GM18907 (cell line): ENCODE results near the gene OPHN1.

ENCODE experiments used
- ATAC-seq: cut with Tn5 transposase; IDR thresholded peaks from one replicate; pipeline ENCODE4 v1.9.1; 2021; ENCODE audit warnings: mild to moderate bottlenecking, moderate library complexity; ENCODE audit not compliant: unreplicated experiment

The OPHN1 gene

DNA sequence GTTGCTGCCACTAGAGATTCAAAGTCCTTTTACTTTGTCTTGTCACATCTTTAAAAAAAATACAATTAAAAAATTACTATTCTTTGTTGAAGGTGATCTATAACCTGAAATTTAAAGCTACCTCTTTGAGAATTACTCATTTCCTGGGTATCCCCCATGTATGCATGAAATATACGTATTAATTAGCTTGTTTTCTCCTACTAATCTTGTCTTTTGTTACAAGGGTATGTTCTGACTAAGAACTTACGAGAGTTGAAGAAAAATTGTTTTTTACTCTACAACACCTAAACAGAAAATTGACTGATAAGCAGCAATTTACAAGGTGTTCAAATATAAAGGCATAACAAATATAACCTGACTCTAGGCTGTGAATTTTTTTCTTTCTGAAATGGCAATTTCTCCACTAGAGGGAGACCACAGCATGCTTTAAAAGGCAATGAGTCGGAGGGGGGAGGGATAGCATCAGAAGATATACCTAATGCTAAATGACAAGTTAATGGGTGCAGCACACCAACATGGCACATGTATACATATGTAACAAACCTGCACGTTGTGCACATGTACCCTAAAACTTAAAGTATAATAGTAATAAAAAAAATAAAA lies 249.6 kb downstream of the OPHN1 start:
- peak; percentile 48 for ATAC-seq

DNA sequence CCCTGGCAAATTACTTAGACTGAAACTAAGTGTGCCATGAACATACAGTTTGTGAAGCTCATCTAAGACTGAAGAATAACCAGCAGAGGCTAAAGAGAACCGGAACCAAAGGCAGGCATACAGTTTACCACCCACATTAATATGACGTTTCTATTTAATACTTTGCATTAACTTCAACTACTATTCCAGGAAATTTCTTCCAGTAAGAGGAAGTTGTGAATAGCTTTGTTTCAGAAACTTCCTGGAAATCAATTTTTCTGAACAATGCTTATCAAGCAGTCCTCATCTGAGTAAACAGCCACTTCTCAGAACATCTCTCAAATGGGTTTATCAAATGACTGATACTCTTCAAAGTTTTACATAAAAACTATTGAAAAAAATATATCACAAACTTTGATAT lies 252.7 kb downstream of the OPHN1 start:
- no peak for ATAC-seq

DNA sequence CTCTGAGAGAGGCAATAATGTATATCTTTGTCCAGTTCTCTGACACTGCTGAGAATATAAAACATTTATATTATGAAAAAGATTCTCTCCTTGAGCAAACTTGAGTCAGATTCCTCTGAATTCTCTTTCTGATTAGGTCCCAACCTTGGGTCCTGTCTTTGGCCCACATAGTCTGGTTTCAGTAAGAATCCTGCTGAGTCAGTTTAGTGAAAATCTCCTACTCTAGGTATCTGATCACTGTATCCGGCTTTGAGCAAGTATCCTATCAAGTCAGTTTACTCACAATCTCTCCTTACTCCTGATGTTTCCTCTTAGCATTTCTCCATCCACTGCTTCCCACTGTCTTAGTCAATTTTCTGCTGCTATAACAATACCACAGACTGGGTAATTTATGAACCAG lies 253.9 kb downstream of the OPHN1 start:
- ATAC-seq = no peak

DNA sequence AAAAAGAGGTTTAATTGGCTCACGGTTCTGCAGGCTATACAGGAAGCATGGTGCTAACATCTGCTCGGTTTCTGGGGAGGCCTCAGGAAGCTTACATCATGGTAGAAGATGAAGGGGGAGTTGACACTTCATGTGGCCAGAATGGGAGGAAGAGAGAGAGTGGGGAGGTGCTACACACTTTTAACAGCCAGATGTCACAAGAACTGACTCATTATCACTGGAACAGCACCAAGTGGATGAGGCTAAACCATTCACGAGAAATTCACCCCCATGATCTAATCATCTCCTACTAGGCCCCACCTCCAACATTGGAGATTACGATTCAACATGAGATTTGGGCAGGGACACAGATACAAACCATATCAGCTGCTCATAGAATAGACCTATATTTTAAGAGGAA lies 255.8 kb downstream of the OPHN1 start:
- no peak for ATAC-seq

DNA sequence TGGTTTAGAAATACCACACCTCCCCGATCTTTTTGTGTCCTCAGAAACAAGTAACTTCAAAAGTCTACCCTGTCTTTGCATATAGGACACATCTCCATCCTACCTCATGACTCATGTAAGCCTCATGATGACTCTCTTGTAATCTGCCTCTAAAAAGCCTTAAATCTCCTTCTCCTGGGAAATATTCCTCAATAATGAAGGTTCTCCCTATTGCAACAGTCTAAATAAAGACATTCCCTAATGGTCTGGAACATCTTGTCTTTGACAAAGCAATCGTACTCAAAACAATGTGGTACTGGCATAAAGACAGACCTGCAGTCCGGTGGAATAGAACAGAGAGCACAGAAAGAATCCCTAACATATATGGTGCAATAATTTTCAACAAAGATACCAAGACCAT lies 257.7 kb downstream of the OPHN1 start:
- no peak for ATAC-seq

DNA sequence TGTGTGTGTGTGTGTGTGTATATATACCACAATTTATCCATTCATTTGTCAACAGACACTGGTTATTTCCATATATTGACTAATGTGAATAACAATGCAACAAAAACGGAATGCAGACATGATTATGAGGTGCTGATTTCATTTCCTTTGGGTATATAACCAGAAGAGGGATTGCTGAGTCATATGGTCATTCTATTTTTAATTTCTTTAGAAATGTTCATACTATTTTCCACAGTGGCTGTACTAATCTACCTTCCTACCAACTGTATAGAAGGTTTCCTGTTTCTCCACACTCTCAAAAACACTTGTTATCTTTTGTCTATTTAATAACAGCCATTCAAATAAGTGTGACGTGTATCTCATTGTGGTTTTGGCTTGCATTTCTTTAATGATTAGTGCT lies 269.9 kb downstream of the OPHN1 start:
- ATAC-seq = no peak

DNA sequence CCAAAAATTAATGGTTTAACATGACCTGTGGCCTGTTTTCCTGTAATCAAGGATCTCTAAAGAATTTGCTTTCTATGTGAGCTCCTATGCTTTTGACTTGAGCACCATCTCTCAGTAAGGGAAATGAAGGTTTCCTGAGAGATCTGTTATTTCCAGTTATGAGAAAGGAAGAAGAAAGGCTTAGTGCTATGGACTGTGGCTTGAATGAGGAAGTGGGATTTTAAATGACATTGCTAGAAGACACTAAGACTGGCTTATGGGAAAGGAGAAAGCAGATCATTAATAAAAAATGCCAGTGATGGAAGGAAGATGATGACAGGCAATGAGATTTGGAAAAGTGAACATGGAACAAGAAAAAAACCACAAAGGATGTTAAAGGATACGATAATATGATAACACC lies 285.4 kb downstream of the OPHN1 start:
- no peak for ATAC-seq

DNA sequence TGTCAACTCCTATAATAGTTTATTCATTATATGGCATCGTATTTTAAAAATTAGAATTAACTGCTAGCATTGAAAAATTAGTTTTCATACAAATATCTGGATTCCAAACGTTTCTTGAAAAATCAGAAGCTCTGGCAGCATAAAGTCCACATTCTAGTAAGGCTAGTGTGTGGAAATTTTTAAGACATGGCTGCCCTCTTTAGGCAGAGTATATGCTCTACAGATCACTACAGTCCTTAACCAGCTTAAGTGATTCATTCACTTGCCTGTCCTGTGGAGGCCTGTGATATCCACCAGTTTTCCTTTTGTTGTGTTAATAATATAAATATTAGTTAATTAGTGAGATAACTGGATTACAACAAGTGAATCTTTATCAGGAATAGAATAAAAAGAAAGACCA lies 287.2 kb downstream of the OPHN1 start:
- peak; percentile 62 for ATAC-seq

DNA sequence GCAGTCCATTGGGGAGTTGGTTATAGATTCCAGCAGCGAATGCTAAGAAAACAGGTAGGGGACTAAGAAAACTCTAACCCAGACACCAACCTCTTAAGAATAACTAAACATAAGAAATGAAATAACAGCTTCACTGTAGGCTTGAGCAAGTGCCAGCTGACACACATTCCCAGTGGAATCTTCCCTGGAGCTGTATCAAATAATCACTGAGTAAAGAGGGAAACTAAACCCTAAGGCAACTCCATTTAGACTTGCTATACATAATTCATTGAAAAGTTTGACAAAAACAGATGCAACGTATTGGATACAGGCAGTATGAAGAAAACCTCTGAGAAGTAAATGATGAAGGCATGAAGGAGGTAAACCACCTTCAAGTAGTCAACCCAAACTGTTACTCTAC lies 293.5 kb downstream of the OPHN1 start:
- ATAC-seq = no peak

DNA sequence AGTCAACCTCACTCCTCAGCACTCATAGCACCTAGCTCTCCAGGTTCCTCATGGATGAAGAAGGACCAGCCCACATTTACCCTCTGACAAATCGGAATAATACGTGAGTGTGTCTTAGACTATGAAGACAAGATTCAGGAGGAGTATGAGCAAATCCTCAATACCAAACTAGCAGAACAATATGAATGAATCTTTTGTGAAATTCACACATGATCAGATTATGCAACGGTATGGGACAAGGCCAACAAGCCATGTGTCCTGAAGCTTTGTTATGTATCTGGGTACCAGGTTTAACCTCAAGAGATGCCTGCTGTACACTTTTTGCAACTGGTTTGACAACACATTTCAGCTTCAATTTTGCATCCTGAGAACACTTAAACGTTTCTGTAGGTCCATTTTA lies 300.1 kb downstream of the OPHN1 start:
- ATAC-seq = no peak

DNA sequence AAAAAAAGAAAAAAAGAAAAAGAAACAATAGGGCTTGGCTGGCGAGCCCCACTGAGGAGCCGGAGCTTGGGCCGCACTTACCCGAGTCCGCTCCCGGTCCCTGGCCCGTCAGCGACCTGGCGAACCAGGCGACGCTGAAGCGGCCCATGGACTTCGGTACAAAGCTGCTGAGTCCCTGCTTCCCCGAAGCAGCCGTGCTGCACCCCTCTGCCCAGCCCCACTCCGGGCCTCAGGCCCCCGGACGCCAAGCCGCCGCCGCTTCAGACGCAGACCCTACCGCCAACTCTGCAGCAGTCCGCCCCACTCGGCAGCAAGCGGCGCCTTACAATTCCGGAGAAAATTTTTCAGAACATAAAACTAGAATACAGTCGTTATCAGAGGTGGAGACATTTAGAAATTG lies 300.5 kb downstream of the OPHN1 start:
- ATAC-seq = no peak

DNA sequence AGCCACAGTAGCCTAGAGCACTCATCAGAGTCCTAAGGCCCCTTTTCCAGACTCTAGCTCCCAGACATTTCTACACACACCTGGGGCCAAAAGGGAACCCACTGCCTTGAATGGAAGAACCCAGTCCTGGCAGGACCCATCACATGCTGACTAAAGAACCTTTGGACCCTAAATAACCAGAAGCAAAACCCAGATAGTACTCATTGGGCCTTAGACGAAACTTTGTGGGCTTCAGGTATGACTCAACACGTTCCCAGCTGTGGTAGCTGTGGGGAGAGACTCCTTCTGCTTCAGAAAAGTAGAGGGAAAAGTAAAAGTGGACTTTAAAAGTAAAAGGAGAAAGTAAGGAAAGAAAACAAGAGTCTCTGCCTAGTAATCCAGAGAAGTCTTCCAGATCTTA lies 311.5 kb downstream of the OPHN1 start:
- no peak for ATAC-seq

DNA sequence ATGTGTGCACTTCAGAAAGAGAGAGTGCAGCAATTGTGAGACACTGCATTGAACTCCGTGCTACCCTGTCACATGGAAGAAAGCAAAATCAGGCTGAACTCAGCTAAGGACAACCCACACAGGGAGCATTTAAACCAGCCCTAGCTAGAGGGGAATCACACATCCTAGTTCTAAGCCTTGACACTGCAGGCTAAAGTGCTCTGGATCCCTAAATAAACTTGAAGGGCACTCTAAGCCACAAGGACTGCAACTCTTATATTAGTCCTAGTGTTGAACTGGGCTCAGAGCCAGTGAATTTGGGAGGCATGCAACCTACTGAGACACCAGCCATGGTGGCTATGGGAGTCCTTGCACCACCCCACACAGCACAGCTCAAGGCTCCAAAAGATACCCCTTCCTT lies 311.9 kb downstream of the OPHN1 start:
- ATAC-seq = no peak

DNA sequence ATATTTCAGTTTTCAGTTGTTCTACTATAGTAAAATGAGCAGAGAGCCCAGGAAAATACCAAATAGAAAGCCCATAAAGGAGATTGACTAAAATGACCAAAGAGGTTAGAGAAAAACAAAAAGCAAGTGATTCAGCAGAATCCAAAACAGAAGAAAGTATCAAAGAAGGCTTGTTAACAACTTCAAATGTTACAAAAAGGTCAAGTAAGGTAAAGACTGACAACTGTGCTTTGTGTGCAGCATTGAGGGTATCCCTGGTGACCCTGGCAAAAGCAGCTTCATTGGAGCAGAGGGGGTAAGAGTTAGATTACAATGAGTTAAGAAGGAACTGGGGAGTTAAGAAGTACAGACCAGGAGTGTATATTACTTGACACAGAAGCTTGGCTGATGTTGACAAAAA lies 317.9 kb downstream of the OPHN1 start:
- ATAC-seq = no peak

DNA sequence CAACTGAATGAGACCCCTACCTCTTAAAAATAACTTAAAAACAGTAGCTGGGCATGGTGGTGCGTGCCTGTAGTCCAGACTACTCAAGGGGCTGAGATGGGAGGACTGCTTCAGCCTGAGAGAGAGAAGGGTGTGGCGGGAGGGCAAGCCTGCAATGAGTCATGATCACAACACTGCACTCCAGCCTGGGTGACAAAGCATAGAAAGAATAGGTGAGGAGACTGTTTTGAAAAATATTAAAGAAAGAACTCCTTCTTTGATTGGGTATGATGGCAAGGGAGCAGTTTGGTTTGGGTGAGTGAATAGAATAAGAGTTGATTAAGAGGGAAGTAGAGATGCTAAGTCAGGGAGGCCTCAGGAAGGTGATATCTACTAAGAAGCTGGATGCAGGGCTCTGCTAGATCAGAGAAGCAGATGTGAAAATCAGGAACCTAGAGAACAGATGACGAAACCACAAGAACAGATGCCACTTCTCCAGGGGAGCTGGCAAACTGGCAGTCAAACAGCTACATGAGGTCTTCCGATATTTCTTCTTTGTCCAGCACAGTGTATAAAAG lies 318.6 kb downstream of the OPHN1 start:
- ATAC-seq = no peak

DNA sequence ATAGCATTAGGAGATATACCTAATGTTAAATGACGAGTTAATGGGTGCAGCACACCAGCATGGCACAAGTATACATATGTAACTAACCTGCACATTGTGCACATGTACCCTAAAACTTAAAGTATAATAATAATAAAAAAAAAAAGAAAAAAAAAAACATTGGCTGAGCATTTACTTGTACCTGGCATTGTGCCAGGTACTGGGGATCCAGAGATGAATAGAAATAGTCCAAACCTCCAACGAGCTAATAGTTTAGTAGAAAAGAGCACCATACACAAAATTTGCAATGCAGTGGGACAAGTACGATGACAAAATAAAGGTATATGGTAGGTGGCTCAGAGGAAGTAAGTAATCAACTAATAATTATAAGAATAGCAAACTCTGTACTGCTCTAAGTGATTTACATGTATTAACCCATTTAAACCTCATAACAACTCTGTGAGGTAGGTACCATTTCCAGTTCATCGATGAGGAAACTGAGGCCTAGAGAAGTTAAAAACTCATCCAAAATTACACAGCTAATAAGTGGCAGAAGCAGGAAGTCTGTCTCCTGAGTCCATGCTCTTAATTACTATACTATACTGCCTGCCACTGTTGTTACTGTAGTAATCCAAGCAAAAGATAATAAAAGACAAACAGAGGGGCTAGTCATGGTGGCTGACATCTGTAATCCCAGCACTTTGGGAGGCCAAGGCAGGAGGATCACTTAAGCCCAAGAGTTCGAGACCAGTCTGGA lies 319.3 kb downstream of the OPHN1 start:
- no peak for ATAC-seq

DNA sequence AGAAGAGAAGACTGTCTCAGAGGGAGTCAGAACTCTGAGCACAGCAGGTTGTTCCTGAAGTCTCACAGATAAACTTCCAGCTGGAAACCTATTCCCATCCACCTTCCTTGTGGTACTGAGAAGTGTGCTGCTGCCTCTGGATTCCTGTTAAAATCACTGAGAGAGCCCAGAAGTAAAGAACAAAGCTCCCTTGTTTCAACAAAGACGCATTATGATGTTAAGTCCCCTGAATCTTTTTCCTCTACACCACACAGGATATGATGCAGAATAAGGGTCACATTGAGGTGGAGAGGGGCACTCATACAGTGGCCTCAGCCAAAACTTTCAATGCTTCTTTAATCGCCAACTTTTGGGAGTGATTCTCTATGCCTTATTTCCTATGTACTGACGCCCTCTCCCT lies 321.0 kb downstream of the OPHN1 start:
- no peak for ATAC-seq

DNA sequence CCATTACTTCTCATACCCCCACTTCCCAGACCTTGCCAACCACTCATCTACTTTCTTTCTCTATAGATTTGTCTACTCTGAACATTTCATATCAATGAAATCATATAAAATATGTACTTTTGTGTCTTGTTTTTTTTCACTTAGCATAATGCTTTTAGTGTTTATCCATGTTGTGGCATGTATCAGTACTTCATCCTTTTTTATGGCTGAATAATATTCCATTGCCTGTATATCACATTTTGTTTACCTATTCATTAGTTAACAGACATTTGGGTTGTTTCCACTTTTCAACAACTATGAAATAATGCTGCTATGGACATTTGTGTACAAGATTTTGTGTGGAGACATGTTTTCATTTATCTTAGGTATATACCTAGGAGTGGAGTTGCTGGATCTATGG lies 324.1 kb downstream of the OPHN1 start:
- no peak for ATAC-seq

DNA sequence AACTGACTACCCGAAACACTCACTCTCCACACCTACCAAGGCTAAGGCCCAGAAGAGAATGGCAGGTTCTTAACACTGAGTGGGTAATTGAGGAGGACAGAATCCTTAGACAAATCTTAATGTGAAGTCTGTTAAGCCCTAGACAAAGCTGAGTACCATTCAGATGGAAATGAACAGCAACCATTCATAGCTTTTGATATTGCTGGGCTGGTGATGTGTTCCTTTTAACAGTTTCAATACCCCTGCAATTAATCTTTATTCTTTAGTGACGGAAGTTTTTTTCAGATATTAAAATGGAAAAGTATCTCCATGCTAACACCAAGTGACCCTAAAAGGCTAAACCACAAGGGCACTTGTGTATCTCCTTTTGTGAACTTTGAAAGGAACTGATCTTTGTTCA lies 334.9 kb downstream of the OPHN1 start:
- no peak for ATAC-seq

DNA sequence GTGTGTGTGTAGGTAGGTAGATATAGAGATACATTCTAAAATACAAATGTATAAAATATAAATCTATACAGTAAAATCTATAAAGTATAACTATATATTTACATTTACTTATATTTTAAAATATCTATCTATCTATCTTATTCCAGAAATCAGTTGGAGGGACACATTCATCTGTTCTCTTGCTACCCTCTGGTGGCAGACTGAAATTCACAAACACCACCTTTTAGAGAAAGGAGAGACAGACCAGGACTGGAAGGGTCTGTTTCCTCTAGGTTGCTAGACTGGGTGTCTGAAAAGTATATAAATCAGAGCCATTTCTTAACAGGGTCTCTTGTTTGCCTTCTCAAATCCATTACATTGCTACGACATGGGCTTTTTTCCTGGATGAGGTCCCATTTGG lies 343.0 kb downstream of the OPHN1 start:
- no peak for ATAC-seq

DNA sequence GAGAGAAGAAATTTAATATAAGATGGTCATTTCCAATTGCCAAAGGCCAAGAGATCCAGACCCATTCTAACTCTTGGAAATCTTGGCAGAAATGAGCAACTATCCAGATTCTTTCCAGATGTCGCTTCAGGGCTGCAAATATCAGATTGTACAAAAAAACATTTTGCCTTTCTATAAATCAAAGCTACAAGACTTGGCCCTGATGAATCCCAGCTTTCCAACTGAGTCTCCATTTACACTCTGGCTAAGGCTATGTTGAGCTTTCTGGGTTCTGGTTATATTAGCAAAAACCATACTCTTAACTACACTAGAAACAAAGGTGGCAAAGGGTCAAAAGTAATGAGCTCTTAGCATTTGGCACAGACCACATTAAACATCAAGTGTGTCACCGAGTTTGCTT lies 345.8 kb downstream of the OPHN1 start:
- ATAC-seq = no peak

DNA sequence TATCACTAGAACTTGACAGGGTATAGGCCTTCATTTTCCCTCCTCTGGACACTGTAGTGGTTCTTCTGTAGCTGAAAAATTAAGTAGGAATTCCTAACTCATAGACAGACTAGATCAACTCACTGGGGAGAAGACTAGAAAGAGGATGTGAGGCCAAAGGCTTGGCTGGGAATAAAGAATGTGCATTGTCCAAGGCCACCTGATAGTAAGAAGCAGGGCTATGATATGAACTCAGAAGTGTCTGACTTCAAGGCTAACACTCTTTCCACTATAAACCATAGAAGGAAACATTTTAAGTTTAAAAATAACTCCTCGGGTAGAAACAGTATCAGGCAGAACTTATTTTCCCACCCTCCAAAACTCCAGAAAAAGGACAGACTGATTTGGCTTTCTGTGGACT lies 346.6 kb downstream of the OPHN1 start:
- ATAC-seq = no peak

DNA sequence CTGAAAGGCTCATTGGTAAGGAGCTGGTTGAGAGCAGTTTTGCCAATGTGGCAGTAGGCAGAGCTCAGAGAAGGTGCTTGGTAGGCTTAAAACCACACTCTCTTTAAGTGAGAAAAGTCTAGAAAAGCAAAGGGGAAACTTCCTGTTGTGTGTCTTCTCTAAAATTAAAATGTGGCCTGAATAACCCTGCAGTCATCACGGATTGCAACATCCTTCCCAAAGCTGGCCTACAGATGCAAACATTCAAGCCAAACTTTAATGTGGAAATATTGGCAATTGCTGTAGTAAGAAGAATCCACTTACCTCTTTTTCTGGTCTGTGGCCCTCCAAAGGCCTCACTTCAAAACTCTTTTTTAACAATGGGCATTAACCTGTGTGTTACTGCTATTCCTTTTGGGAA lies 348.5 kb downstream of the OPHN1 start:
- no peak for ATAC-seq
